HEK293 (cell line): ENCODE data around the gene SLC38A6.

Experiments used
- CTCF ChIA-PET: fragments of 350-600 bp; formaldehyde crosslinking; extraction: SDS; loops from one replicate; lab custom pipeline; 2021; ENCODE audit warnings: antibody characterized with exemption; lab: Yijun Ruan, JAX
- POLR2A ChIA-PET: fragments of 300-600 bp; formaldehyde crosslinking; extraction: SDS; loops from one replicate; lab custom pipeline; 2020; ENCODE audit warnings: antibody characterized with exemption, inconsistent platforms; lab: Yijun Ruan, JAX
- H3K27ac ChIP-seq: fragments of 200-500 bp; sonication (Bioruptor generic); 2 replicates; pipeline ENCODE4 v1.5.1; 2014; ENCODE audit warnings: low read depth, low read length, control low read depth, inconsistent platforms; ENCODE audit errors: extremely low read depth
- H3K36me3 ChIP-seq, 2 experiments: fragments of 200-500 bp in 1 of 2; sonication (Bioruptor generic) in 1 of 2; 1 replicate in 1 of 2; 2 replicates in 1 of 2; pipeline ENCODE4 v1.5.1; 2014 to 2017; ENCODE audit warnings: inconsistent platforms in 2 of 2, low read length in 2 of 2; ENCODE audit not compliant: control insufficient read depth in 2 of 2, insufficient read depth in 1 of 2
- H3K4me1 ChIP-seq: fragments of 200-500 bp; sonication (Bioruptor generic); 2 replicates; pipeline ENCODE4 v1.5.1; 2014; ENCODE audit warnings: mild to moderate bottlenecking, low read length, inconsistent platforms; ENCODE audit not compliant: control insufficient read depth, insufficient read depth
- H3K4me3 ChIP-seq: 2 replicates; pipeline ENCODE4 v1.5.1; 2011; ENCODE audit warnings: low read depth, mild to moderate bottlenecking, control low read depth, low read length, moderate library complexity
- H3K9me3 ChIP-seq: fragments of 200-500 bp; sonication (Bioruptor generic); 2 replicates; pipeline ENCODE4 v1.5.1; 2014; ENCODE audit warnings: low read depth, low read length, inconsistent platforms; ENCODE audit not compliant: control insufficient read depth, insufficient read depth
- RBAK ChIP-seq: fragments of 450-650 bp; formaldehyde crosslinking; IDR thresholded peaks from 2 replicates; pipeline ENCODE4 v1.5.1; 2016; ENCODE audit warnings: missing biosample characterization, missing genetic modification characterization
- SCRT2 ChIP-seq: fragments of 450-650 bp; formaldehyde crosslinking; IDR thresholded peaks from 2 replicates; pipeline ENCODE4 v1.5.1; 2016; ENCODE audit warnings: missing biosample characterization, missing genetic modification characterization
- ZFP3 ChIP-seq: fragments of 450-650 bp; formaldehyde crosslinking; IDR thresholded peaks from 2 replicates; pipeline ENCODE4 v1.5.1; 2016; ENCODE audit warnings: low read depth, missing biosample characterization, missing genetic modification characterization
- ZNF138 ChIP-seq: fragments of 450-650 bp; formaldehyde crosslinking; IDR thresholded peaks from 2 replicates; pipeline ENCODE4 v1.5.1; 2016; ENCODE audit warnings: missing biosample characterization, missing genetic modification characterization, borderline replicate concordance
- ZNF473 ChIP-seq: fragments of 450-650 bp; formaldehyde crosslinking; IDR thresholded peaks from 2 replicates; pipeline ENCODE4 v1.5.1; 2017; ENCODE audit warnings: missing biosample characterization, missing genetic modification characterization
- ZNF501 ChIP-seq: fragments of 450-650 bp; formaldehyde crosslinking; IDR thresholded peaks from 2 replicates; pipeline ENCODE4 v1.5.1; 2016; ENCODE audit warnings: missing biosample characterization, missing genetic modification characterization
- ZNF530 ChIP-seq: fragments of 450-650 bp; formaldehyde crosslinking; IDR thresholded peaks from 2 replicates; pipeline ENCODE4 v1.5.1; 2016; ENCODE audit warnings: low read depth, missing biosample characterization, missing genetic modification characterization
- ZNF629 ChIP-seq: fragments of 450-650 bp; formaldehyde crosslinking; IDR thresholded peaks from 2 replicates; pipeline ENCODE4 v1.5.1; 2017; ENCODE audit warnings: missing biosample characterization, missing genetic modification characterization
- ZNF776 ChIP-seq: fragments of 450-650 bp; formaldehyde crosslinking; IDR thresholded peaks from 2 replicates; pipeline ENCODE4 v1.5.0; 2017; ENCODE audit warnings: missing biosample characterization, missing genetic modification characterization, borderline replicate concordance
- ZNF837 ChIP-seq: fragments of 450-650 bp; formaldehyde crosslinking; IDR thresholded peaks from 2 replicates; pipeline ENCODE4 v1.5.1; 2016; ENCODE audit warnings: missing biosample characterization, missing genetic modification characterization
- ZSCAN16 ChIP-seq: fragments of 450-650 bp; formaldehyde crosslinking; IDR thresholded peaks from 2 replicates; pipeline ENCODE4 v1.5.1; 2016; ENCODE audit warnings: missing biosample characterization, missing genetic modification characterization
- ZXDB ChIP-seq: fragments of 450-650 bp; formaldehyde crosslinking; IDR thresholded peaks from 2 replicates; pipeline ENCODE4 v1.5.1; 2016; ENCODE audit warnings: missing biosample characterization, missing genetic modification characterization
- TF ChIP-seq, protein P1 (sequence below): fragments of 450-650 bp; formaldehyde crosslinking; IDR thresholded peaks from 2 replicates; pipeline ENCODE4 v1.5.1; 2016; ENCODE audit warnings: missing biosample characterization, missing genetic modification characterization
- TF ChIP-seq, protein P2 (sequence below): fragments of 450-650 bp; formaldehyde crosslinking; IDR thresholded peaks from 2 replicates; pipeline ENCODE4 v1.5.1; 2017; ENCODE audit warnings: missing biosample characterization, missing genetic modification characterization
- TF ChIP-seq, protein P3 (sequence below): fragments of 450-650 bp; formaldehyde crosslinking; IDR thresholded peaks from 2 replicates; pipeline ENCODE4 v1.5.1; 2017; ENCODE audit warnings: missing biosample characterization, missing genetic modification characterization
- TF ChIP-seq, protein P4 (sequence below): fragments of 450-650 bp; formaldehyde crosslinking; IDR thresholded peaks from 2 replicates; pipeline ENCODE4 v1.5.1; 2016; ENCODE audit warnings: missing biosample characterization, missing genetic modification characterization, borderline replicate concordance
- TF ChIP-seq, protein P5 (sequence below): fragments of 450-650 bp; formaldehyde crosslinking; IDR thresholded peaks from 2 replicates; pipeline ENCODE4 v1.5.1; 2016; ENCODE audit warnings: missing biosample characterization, missing genetic modification characterization
- TF ChIP-seq, protein P6 (sequence below): fragments of 450-650 bp; formaldehyde crosslinking; IDR thresholded peaks from 2 replicates; pipeline ENCODE4 v1.5.1; 2017; ENCODE audit warnings: missing biosample characterization, missing genetic modification characterization

Gene SLC38A6

DNA sequence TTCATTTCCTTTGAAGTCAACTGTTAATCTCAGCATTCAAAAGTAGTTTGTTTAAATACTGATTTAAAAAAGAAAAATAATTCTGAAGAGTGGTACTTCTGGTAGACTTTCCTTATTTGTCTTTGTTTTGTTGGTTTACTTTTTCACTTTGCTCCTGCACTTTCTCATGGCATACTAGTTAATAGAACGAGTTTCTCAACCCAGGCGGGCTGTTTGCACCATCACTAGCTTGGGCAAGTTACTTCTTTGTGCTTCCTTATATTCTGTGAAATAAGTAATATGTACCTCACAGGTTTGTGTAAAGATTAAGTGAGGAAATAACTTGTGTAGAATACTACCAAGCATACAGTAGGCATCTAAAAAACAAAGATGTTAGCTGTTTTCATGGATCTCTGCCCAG, 45.5 kb downstream of the SLC38A6 start (continued):
- TF ChIP-seq ZNF776 (no peak), ZNF629 (tag by site-specific recombination) (no peak), ZSCAN16 (no peak), RBAK (no peak), ZFP3 (tag by site-specific recombination) (no peak), ZNF837 (tag by site-specific recombination) (no peak), ZNF501 (tag by site-specific recombination) (no peak)
- TF ChIP-seq, protein P1, sequence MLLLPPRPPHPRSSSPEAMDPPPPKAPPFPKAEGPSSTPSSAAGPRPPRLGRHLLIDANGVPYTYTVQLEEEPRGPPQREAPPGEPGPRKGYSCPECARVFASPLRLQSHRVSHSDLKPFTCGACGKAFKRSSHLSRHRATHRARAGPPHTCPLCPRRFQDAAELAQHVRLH (tag by site-specific recombination) = no peak
- TF ChIP-seq, protein P2, sequence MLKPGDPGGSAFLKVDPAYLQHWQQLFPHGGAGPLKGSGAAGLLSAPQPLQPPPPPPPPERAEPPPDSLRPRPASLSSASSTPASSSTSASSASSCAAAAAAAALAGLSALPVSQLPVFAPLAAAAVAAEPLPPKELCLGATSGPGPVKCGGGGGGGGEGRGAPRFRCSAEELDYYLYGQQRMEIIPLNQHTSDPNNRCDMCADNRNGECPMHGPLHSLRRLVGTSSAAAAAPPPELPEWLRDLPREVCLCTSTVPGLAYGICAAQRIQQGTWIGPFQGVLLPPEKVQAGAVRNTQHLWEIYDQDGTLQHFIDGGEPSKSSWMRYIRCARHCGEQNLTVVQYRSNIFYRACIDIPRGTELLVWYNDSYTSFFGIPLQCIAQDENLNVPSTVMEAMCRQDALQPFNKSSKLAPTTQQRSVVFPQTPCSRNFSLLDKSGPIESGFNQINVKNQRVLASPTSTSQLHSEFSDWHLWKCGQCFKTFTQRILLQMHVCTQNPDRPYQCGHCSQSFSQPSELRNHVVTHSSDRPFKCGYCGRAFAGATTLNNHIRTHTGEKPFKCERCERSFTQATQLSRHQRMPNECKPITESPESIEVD = no peak
- TF ChIP-seq, all 188 proteins: peak for 0

DNA sequence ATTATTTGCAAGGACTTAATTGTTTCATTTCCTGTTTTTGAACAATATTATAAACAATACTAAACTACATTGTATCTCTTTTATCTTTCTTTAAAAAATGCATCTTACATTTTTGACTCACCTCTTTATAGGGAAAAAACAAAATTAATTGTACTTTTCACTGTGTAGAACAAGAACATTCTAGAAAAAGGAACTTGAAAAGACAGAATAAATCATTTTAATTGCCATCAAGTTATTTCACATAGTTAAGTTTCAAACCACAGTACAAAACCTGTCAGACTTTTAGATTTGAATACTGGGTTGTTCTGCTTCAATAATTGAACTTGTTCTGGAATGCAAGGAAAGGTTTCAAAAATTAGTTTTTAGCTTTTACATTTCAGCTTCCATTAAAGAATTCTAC, 50.0 kb downstream of the SLC38A6 start:
- TF ChIP-seq SCRT2 (tag by site-specific recombination) (no peak), ZNF473 (tag by site-specific recombination) (no peak), ZNF138 (tag by site-specific recombination) (no peak), ZXDB (tag by site-specific recombination) (no peak), ZNF530 (tag by site-specific recombination) (no peak)
- TF ChIP-seq, protein P3, sequence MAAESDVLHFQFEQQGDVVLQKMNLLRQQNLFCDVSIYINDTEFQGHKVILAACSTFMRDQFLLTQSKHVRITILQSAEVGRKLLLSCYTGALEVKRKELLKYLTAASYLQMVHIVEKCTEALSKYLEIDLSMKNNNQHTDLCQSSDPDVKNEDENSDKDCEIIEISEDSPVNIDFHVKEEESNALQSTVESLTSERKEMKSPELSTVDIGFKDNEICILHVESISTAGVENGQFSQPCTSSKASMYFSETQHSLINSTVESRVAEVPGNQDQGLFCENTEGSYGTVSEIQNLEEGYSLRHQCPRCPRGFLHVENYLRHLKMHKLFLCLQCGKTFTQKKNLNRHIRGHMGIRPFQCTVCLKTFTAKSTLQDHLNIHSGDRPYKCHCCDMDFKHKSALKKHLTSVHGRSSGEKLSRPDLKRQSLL (tag by site-specific recombination) = no peak
- TF ChIP-seq, protein P4, sequence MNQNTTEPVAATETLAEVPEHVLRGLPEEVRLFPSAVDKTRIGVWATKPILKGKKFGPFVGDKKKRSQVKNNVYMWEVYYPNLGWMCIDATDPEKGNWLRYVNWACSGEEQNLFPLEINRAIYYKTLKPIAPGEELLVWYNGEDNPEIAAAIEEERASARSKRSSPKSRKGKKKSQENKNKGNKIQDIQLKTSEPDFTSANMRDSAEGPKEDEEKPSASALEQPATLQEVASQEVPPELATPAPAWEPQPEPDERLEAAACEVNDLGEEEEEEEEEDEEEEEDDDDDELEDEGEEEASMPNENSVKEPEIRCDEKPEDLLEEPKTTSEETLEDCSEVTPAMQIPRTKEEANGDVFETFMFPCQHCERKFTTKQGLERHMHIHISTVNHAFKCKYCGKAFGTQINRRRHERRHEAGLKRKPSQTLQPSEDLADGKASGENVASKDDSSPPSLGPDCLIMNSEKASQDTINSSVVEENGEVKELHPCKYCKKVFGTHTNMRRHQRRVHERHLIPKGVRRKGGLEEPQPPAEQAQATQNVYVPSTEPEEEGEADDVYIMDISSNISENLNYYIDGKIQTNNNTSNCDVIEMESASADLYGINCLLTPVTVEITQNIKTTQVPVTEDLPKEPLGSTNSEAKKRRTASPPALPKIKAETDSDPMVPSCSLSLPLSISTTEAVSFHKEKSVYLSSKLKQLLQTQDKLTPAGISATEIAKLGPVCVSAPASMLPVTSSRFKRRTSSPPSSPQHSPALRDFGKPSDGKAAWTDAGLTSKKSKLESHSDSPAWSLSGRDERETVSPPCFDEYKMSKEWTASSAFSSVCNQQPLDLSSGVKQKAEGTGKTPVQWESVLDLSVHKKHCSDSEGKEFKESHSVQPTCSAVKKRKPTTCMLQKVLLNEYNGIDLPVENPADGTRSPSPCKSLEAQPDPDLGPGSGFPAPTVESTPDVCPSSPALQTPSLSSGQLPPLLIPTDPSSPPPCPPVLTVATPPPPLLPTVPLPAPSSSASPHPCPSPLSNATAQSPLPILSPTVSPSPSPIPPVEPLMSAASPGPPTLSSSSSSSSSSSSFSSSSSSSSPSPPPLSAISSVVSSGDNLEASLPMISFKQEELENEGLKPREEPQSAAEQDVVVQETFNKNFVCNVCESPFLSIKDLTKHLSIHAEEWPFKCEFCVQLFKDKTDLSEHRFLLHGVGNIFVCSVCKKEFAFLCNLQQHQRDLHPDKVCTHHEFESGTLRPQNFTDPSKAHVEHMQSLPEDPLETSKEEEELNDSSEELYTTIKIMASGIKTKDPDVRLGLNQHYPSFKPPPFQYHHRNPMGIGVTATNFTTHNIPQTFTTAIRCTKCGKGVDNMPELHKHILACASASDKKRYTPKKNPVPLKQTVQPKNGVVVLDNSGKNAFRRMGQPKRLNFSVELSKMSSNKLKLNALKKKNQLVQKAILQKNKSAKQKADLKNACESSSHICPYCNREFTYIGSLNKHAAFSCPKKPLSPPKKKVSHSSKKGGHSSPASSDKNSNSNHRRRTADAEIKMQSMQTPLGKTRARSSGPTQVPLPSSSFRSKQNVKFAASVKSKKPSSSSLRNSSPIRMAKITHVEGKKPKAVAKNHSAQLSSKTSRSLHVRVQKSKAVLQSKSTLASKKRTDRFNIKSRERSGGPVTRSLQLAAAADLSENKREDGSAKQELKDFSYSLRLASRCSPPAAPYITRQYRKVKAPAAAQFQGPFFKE (tag by site-specific recombination) = no peak
- TF ChIP-seq, protein P5, sequence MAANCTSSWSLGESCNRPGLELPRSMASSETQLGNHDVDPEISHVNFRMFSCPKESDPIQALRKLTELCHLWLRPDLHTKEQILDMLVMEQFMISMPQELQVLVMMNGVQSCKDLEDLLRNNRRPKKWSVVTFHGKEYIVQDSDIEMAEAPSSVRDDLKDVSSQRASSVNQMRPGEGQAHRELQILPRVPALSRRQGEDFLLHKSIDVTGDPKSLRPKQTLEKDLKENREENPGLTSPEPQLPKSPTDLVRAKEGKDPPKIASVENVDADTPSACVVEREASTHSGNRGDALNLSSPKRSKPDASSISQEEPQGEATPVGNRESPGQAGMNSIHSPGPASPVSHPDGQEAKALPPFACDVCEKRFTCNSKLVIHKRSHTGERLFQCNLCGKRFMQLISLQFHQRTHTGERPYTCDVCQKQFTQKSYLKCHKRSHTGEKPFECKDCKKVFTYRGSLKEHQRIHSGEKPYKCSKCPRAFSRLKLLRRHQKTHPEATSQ (tag by site-specific recombination) = no peak
- TF ChIP-seq, protein P6, sequence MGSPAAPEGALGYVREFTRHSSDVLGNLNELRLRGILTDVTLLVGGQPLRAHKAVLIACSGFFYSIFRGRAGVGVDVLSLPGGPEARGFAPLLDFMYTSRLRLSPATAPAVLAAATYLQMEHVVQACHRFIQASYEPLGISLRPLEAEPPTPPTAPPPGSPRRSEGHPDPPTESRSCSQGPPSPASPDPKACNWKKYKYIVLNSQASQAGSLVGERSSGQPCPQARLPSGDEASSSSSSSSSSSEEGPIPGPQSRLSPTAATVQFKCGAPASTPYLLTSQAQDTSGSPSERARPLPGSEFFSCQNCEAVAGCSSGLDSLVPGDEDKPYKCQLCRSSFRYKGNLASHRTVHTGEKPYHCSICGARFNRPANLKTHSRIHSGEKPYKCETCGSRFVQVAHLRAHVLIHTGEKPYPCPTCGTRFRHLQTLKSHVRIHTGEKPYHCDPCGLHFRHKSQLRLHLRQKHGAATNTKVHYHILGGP (tag by site-specific recombination) = no peak
- ChIA-PET POLR2A (no interaction called here), CTCF (interaction anchor here (0.7 kb wide), 2 partner anchors 151 to 209 kb away, joined by 3 read pairs; no protein-coding TSS in a partner anchor)
- no peaks in the 10 kb centered on the region for H3K36me3 ChIP-seq
- H3K4me1 ChIP-seq = no peaks in the 10 kb centered on the region
- H3K27ac ChIP-seq = no peak overlapping the region
- no peak overlapping the region for H3K4me3 ChIP-seq
- no peaks in the 10 kb centered on the region for H3K9me3 ChIP-seq
